Upper lobe of left lung (tissue), 6 donors: ENCODE data around the gene GTF3C5. TPM values are rescaled to one million over a fixed set of nuclear protein-coding genes. Genes with fewer than 3 reads are reported as not detected.
"Not testable (repeated sequence)": the region's sequence is repeated elsewhere in the genome, so short reads cannot be mapped to it uniquely, and the experiment has no call there.

Source experiments
- ATAC-seq, 2 donors: fragments of 200-7000 bp; cut with Tn5 transposase; one replicate each; pipeline ENCODE4 v1.9.1; 2022; ENCODE audit warnings: mild to moderate bottlenecking in 2 of 2, moderate library complexity in 2 of 2; ENCODE audit not compliant: low FRiP score in 2 of 2
- DNase-seq, 2 donors: peaks; one replicate each; pipeline ENCODE4 v3.0.0-alpha.2; 2019 to 2020
- H3K27ac ChIP-seq, 4 donors: fragments of 200-600 bp; sonication (generic); one replicate each; pipeline ENCODE4 v1.5.1; 2016 to 2019
- H3K27me3 ChIP-seq, 4 donors: fragments of 200-600 bp; sonication (generic); one replicate each; pipeline ENCODE4 v1.5.1; 2017 to 2019
- H3K36me3 ChIP-seq, 4 donors: fragments of 200-600 bp; sonication (generic); one replicate each; pipeline ENCODE4 v1.5.1; 2016 to 2019
- H3K4me1 ChIP-seq, 4 donors: fragments of 200-600 bp; sonication (generic); one replicate each; pipeline ENCODE4 v1.5.1; 2018 to 2019
- H3K4me3 ChIP-seq, 4 donors: fragments of 200-600 bp; sonication (generic); one replicate each; pipeline ENCODE4 v1.5.1; 2017 to 2019; ENCODE audit warnings: mild to moderate bottlenecking in 2 of 4, moderate library complexity in 1 of 4
- H3K9me3 ChIP-seq, 4 donors: fragments of 200-600 bp; sonication (generic); one replicate each; pipeline ENCODE4 v1.5.1; 2018 to 2019
- EP300 ChIP-seq, 4 donors: sonication (generic); formaldehyde crosslinking; IDR thresholded peaks; one replicate each; pipeline ENCODE4 v1.5.1; 2017; ENCODE audit warnings: antibody characterized with exemption in 4 of 4, control low read depth in 2 of 4
- POLR2A ChIP-seq, 4 donors: fragments of 450-650 bp; IDR thresholded peaks; one replicate each; pipeline ENCODE4 v1.5.1; 2016 to 2017; ENCODE audit warnings: antibody characterized with exemption in 4 of 4, mild to moderate bottlenecking in 2 of 4
- POLR2AphosphoS5 ChIP-seq, 2 donors: sonication (generic); formaldehyde crosslinking; IDR thresholded peaks; one replicate each; pipeline ENCODE4 v1.5.1; 2017; ENCODE audit warnings: antibody characterized with exemption in 2 of 2
- WGBS, 2 donors: methylation state at CpG; one replicate each; pipeline ENCODE4 v1.1.5; 2017 to 2018; 5-methylcytosine and 5-hydroxymethylcytosine counted together
- total RNA-seq, 6 donors: library from RNA; depleted of rRNA in 4 of 6; stranded (reverse); fragments of >200 nt in 4 of 6; gene quantifications; one replicate each; pipeline versions ENCODE4 v1.1.0 to v1.2.1, GENCODE V29; 2016 to 2021
- TF ChIP-seq, protein P1 (sequence below), 6 experiments: fragments of 450-650 bp in 4 of 6; fragments of 200-600 bp in 2 of 6; sonication (generic) in 2 of 6; IDR thresholded peaks; one replicate each; pipeline ENCODE4 v1.5.1; 2016 to 2019; ENCODE audit warnings: antibody characterized with exemption in 6 of 6
- donor health status: DM: no; HTN: no; CAD: no; lungs with moderate emphysema.
- donor health status: DM: no; HTN: yes; CAD: no; lungs with severe emphysema.

Gene GTF3C5
- total RNA-seq, 6 donors from 2014 or later: 40.9 to 133 (median 49.7) TPM

DNA sequence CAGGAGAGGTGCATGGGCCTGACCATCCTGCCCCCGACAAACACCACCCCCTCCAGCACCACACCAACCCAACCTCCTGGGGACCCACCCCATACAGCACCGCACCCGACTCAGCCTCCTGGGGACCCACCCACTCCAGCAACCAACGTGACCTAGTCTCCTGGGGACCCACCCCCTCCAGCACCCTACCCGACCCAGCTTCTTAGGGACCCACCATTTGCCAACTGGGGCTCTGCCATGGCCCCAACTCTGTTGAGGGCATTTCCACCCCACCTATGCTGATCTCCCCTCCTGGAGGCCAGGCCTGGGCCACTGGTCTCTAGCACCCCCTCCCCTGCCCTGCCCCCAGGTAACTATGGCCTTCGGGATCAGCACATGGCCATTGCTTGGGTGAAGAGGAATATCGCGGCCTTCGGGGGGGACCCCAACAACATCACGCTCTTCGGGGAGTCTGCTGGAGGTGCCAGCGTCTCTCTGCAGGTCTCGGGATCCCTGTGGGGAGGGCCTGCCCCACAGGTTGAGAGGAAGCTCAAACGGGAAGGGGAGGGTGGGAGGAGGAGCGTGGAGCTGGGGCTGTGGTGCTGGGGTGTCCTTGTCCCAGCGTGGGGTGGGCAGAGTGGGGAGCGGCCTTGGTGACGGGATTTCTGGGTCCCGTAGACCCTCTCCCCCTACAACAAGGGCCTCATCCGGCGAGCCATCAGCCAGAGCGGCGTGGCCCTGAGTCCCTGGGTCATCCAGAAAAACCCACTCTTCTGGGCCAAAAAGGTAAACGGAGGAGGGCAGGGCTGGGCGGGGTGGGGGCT, 35.6 kb downstream of the GTF3C5 start:
- Histone ChIP-seq H3K4me1 (no peaks in the 10 kb centered on the region), H3K4me3 (no peak overlapping the region), H3K27ac (no peak overlapping the region), H3K27me3 (no peaks in the 10 kb centered on the region), H3K36me3 (peaks cover 0 to 7% (median 0%) of the 10 kb centered on the region in 4 donors), H3K9me3 (no peaks in the 10 kb centered on the region)
- WGBS, 2 donors: 94 to 96% methylated on average over 23 to 25 of the region's 25 CpGs
- no peak for ATAC-seq
- no peak for TF ChIP-seq POLR2AphosphoS5 (IDR thresholded peaks at IDR 0.05)
- TF ChIP-seq, protein P1, sequence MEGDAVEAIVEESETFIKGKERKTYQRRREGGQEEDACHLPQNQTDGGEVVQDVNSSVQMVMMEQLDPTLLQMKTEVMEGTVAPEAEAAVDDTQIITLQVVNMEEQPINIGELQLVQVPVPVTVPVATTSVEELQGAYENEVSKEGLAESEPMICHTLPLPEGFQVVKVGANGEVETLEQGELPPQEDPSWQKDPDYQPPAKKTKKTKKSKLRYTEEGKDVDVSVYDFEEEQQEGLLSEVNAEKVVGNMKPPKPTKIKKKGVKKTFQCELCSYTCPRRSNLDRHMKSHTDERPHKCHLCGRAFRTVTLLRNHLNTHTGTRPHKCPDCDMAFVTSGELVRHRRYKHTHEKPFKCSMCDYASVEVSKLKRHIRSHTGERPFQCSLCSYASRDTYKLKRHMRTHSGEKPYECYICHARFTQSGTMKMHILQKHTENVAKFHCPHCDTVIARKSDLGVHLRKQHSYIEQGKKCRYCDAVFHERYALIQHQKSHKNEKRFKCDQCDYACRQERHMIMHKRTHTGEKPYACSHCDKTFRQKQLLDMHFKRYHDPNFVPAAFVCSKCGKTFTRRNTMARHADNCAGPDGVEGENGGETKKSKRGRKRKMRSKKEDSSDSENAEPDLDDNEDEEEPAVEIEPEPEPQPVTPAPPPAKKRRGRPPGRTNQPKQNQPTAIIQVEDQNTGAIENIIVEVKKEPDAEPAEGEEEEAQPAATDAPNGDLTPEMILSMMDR (IDR thresholded peaks at IDR 0.05): no peak
- TF ChIP-seq POLR2A (IDR thresholded peaks at IDR 0.05): no peak
- TF ChIP-seq EP300 (IDR thresholded peaks at IDR 0.05): no peak
- peak in 1 of 2 donors; percentile 51 for DNase-seq

DNA sequence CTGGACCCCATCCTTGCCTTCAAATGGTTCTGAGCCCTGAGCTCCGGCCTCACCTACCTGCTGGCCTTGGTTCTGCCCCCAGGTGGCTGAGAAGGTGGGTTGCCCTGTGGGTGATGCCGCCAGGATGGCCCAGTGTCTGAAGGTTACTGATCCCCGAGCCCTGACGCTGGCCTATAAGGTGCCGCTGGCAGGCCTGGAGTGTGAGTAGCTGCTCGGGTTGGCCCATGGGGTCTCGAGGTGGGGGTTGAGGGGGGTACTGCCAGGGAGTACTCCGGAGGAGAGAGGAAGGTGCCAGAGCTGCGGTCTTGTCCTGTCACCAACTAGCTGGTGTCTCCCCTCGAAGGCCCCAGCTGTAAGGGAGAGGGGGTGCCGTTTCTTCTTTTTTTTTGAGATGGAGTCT, 36.2 kb downstream of the GTF3C5 start:
- WGBS, 2 donors: 90 to 93% methylated on average over 5 to 11 of the region's 11 CpGs
- Histone ChIP-seq H3K4me1 (no peaks in the 10 kb centered on the region), H3K4me3 (no peak overlapping the region), H3K9me3 (no peaks in the 10 kb centered on the region), H3K27ac (no peak overlapping the region), H3K36me3 (peaks cover 0 to 7% (median 0%) of the 10 kb centered on the region in 4 donors), H3K27me3 (no peaks in the 10 kb centered on the region)
- ATAC-seq (no peak), DNase-seq (no peak)
- no peak for TF ChIP-seq POLR2A (IDR thresholded peaks at IDR 0.05)
- no peak for TF ChIP-seq EP300 (IDR thresholded peaks at IDR 0.05)
- TF ChIP-seq, protein P1 (IDR thresholded peaks at IDR 0.05): no peak
- no peak for TF ChIP-seq POLR2AphosphoS5 (IDR thresholded peaks at IDR 0.05)

DNA sequence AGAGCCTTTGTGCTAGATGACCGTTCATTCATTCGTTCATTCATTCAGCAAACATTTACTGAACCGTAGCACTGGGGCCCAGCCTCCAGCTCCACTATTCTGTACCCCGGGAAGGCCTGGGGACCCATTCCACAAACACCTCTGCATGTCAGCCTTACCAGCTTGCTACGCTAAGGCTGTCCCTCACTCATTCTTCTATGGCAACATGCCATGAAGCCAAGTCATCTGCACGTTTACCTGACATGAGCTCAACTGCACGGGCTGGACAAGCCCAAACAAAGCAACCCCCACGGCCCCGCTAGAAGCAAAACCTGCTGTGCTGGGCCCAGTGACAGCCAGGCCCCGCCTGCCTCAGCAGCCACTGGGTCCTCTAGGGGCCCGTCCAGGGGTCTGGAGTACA, 37.0 kb downstream of the GTF3C5 start:
- Histone ChIP-seq H3K27ac (no peak overlapping the region), H3K9me3 (no peaks in the 10 kb centered on the region), H3K4me1 (no peaks in the 10 kb centered on the region), H3K4me3 (no peak overlapping the region), H3K36me3 (peaks cover 0 to 7% (median 0%) of the 10 kb centered on the region in 4 donors), H3K27me3 (no peaks in the 10 kb centered on the region)
- DNase-seq (no peak), ATAC-seq (no peak)
- WGBS, 2 donors: 78 to 88% methylated on average over 10 to 11 of the region's 11 CpGs
- TF ChIP-seq POLR2AphosphoS5 (IDR thresholded peaks at IDR 0.05) (no peak), POLR2A (IDR thresholded peaks at IDR 0.05) (no peak), EP300 (IDR thresholded peaks at IDR 0.05) (no peak)
- TF ChIP-seq, protein P1 (IDR thresholded peaks at IDR 0.05): no peak

DNA sequence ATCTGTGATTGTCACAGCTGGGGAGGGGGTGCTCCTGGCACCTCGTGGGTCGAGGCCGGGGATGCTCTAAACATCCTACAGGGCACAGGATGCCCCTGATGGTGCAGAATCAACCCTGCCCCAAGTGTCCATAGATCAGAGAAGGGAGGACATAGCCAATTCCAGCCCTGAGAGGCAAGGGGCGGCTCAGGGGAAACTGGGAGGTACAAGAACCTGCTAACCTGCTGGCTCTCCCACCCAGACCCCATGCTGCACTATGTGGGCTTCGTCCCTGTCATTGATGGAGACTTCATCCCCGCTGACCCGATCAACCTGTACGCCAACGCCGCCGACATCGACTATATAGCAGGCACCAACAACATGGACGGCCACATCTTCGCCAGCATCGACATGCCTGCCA, 37.6 kb downstream of the GTF3C5 start:
- not testable (repeated sequence) for H3K36me3 ChIP-seq, H3K9me3 ChIP-seq, H3K4me3 ChIP-seq, DNase-seq, H3K27me3 ChIP-seq, H3K27ac ChIP-seq, H3K4me1 ChIP-seq
- no CpG with 5 or more reads among the region's 15 CpGs for WGBS, 2 donors
- peak in 1 of 2 donors; percentile 9 for ATAC-seq

- 94% methylated on average over 9 to 17 of the region's 17 CpGs for WGBS, 2 donors
- H3K4me3 ChIP-seq, H3K4me1 ChIP-seq, ATAC-seq, H3K9me3 ChIP-seq, H3K27ac ChIP-seq, H3K27me3 ChIP-seq, H3K36me3 ChIP-seq: not testable (repeated sequence)
- DNase-seq: peak in 1 of 2 donors; percentile 55
Measured at GRCh38 chr9:133070500-133070961, 39.7 kb downstream of the GTF3C5 start.

DNA sequence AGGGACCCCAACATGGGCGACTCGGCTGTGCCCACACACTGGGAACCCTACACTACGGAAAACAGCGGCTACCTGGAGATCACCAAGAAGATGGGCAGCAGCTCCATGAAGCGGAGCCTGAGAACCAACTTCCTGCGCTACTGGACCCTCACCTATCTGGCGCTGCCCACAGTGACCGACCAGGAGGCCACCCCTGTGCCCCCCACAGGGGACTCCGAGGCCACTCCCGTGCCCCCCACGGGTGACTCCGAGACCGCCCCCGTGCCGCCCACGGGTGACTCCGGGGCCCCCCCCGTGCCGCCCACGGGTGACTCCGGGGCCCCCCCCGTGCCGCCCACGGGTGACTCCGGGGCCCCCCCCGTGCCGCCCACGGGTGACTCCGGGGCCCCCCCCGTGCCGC, 40.2 kb downstream of the GTF3C5 start:
- not testable (repeated sequence) for H3K27ac ChIP-seq, DNase-seq, H3K36me3 ChIP-seq, H3K4me3 ChIP-seq, ATAC-seq, H3K9me3 ChIP-seq, H3K4me1 ChIP-seq, H3K27me3 ChIP-seq
- 93% methylated on average over 11 of the region's 31 CpGs; no CpG with 5 or more reads in 1 of the 2 donors for WGBS, 2 donors
